Loucy (cell line): ENCODE results near the gene WHRN.

Source experiments
- H2AFZ ChIP-seq: fragments of 200-600 bp; sonication (generic); 2 replicates; pipeline ENCODE4 v1.6.0; 2016; ENCODE audit warnings: antibody characterized with exemption, mild to moderate bottlenecking, low read length, moderate library complexity
- H3F3A ChIP-seq: fragments of 200-600 bp; 2 replicates; pipeline ENCODE4 v1.6.0; 2016; ENCODE audit warnings: antibody characterized with exemption, low read depth, mild to moderate bottlenecking
- H3K27me3 ChIP-seq: fragments of 200-600 bp; sonication (generic); 2 replicates; pipeline ENCODE4 v1.6.1; 2014; ENCODE audit warnings: low read length, mild to moderate bottlenecking; ENCODE audit not compliant: insufficient read depth, poor library complexity, severe bottlenecking
- H3K36me3 ChIP-seq: fragments of 200-600 bp; sonication (generic); 2 replicates; pipeline ENCODE4 v1.6.1; 2016; ENCODE audit warnings: low read length; ENCODE audit not compliant: insufficient read depth
- H3K4me1 ChIP-seq: fragments of 200-600 bp; sonication (generic); 2 replicates; pipeline ENCODE4 v1.5.1; 2014; ENCODE audit warnings: low read length, mild to moderate bottlenecking; ENCODE audit not compliant: insufficient read depth, poor library complexity, severe bottlenecking
- H3K4me2 ChIP-seq: fragments of 200-600 bp; sonication (generic); 2 replicates; pipeline ENCODE4 v1.6.0; 2014; ENCODE audit warnings: antibody characterized with exemption, low read length, low read depth, mild to moderate bottlenecking; ENCODE audit not compliant: poor library complexity, severe bottlenecking
- H3K4me3 ChIP-seq: fragments of 200-600 bp; sonication (generic); 2 replicates; pipeline ENCODE4 v1.5.1; 2014; ENCODE audit warnings: low read length, mild to moderate bottlenecking, mixed read lengths; ENCODE audit not compliant: poor library complexity, severe bottlenecking
- H3K79me2 ChIP-seq: fragments of 200-600 bp; sonication (generic); 2 replicates; pipeline ENCODE4 v1.6.1; 2014; ENCODE audit warnings: low read length; ENCODE audit not compliant: insufficient read depth
- H3K9ac ChIP-seq: fragments of 200-600 bp; sonication (generic); 2 replicates; pipeline ENCODE4 v1.6.0; 2014; ENCODE audit warnings: mild to moderate bottlenecking, low read depth, low read length, moderate library complexity; ENCODE audit not compliant: poor library complexity, severe bottlenecking
- H3K9me2 ChIP-seq: fragments of 200-600 bp; sonication (generic); replicated peaks from 2 replicates; pipeline ENCODE4 v1.6.1; 2016; ENCODE audit warnings: low read depth, low read length, mixed read lengths
- H3K9me3 ChIP-seq: fragments of 200-600 bp; sonication (generic); 2 replicates; pipeline ENCODE4 v1.6.1; 2014; ENCODE audit warnings: mild to moderate bottlenecking, antibody characterized with exemption, low read length, low read depth; ENCODE audit not compliant: insufficient read depth
- H4K20me1 ChIP-seq: fragments of 200-600 bp; sonication (generic); 2 replicates; pipeline ENCODE4 v1.6.0; 2014; ENCODE audit warnings: antibody characterized with exemption, low read length, mild to moderate bottlenecking; ENCODE audit not compliant: insufficient read depth, poor library complexity, severe bottlenecking
- CTCF ChIP-seq: fragments of 200-600 bp; sonication (generic); conservative IDR thresholded peaks from 2 replicates; pipeline ENCODE4 v1.5.1; 2014; ENCODE audit warnings: mild to moderate bottlenecking, antibody characterized with exemption, low read length
- EZH2phosphoT487 ChIP-seq: fragments of 200-600 bp; IDR thresholded peaks from 2 replicates; pipeline ENCODE4 v1.6.1; 2018; ENCODE audit warnings: antibody characterized with exemption, mild to moderate bottlenecking, moderate library complexity, borderline replicate concordance

The WHRN gene

GRCh38 chr9:114516913-114517312, 11.6 kb upstream of the WHRN start:
- Histone ChIP-seq H3F3A (no peaks in the 10 kb centered on the region), H3K79me2 (no peaks in the 10 kb centered on the region), H4K20me1 (no peaks in the 10 kb centered on the region), H3K9me2 (no peaks in the 10 kb centered on the region), H3K27me3 (no peaks in the 10 kb centered on the region), H3K9ac (no peak overlapping the region), H3K4me1 (no peaks in the 10 kb centered on the region), H2AFZ (no peak overlapping the region), H3K36me3 (no peaks in the 10 kb centered on the region), H3K4me3 (no peak overlapping the region), H3K9me3 (no peaks in the 10 kb centered on the region), H3K4me2 (no peak overlapping the region)
- TF ChIP-seq CTCF (no peak), EZH2phosphoT487 (no peak)

GRCh38 chr9:114515528-114515927, 10.3 kb upstream of the WHRN start:
- Histone ChIP-seq H3K4me3 (no peak overlapping the region), H3K4me2 (no peak overlapping the region), H3K79me2 (no peaks in the 10 kb centered on the region), H3K36me3 (no peaks in the 10 kb centered on the region), H3K27me3 (no peaks in the 10 kb centered on the region), H3K9ac (no peak overlapping the region), H3K9me2 (no peaks in the 10 kb centered on the region), H3K4me1 (no peaks in the 10 kb centered on the region), H3F3A (no peaks in the 10 kb centered on the region), H2AFZ (no peak overlapping the region), H3K9me3 (no peaks in the 10 kb centered on the region), H4K20me1 (no peaks in the 10 kb centered on the region)
- TF ChIP-seq CTCF (no peak), EZH2phosphoT487 (no peak)

GRCh38 chr9:114513959-114514267, 8.6 kb upstream of the WHRN start:
- Histone ChIP-seq H3K9ac (no peak overlapping the region), H4K20me1 (no peaks in the 10 kb centered on the region), H3K4me2 (no peak overlapping the region), H3K36me3 (no peaks in the 10 kb centered on the region), H3K4me1 (no peaks in the 10 kb centered on the region), H3K27me3 (no peaks in the 10 kb centered on the region), H3K9me2 (no peaks in the 10 kb centered on the region), H2AFZ (no peak overlapping the region), H3F3A (no peaks in the 10 kb centered on the region), H3K79me2 (no peaks in the 10 kb centered on the region), H3K4me3 (no peak overlapping the region), H3K9me3 (no peaks in the 10 kb centered on the region)
- TF ChIP-seq CTCF (no peak), EZH2phosphoT487 (no peak)
